ENCODE measurements around the gene GALNT18.

Gene GALNT18

DNA sequence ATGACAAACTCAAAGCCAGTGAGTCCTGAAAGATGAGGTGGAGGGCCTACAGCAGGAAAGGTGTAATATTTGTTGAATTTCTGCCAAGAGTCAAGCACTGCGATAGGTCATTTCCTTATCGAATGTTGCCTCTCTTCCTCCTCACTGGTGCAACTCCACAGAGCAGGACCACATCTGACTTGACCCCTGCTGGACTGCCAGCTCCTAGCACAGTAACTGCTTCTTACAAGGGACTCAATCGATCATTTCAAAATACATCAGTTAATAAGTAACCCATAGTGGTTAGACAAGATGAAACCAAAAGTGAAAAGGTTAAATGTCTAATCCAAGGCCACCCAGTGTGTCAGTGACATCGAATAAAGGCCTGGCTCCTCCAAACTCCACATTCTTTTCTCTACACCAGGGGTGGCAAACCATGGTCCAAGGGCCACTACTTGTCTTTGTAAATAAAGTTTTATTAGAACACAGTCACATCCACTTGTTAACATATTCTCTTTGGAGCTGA, 170.3 kb downstream of the GALNT18 start:
- no peak overlapping the region for H3K27ac ChIP-seq (ENCODE audit: low read length)
- no peaks in the 10 kb centered on the region for H3K9me3 ChIP-seq (replicated peaks; ENCODE audit: insufficient read depth, low read length)
- H3K79me2 ChIP-seq (ENCODE audit: low read length), result no peaks in the 10 kb centered on the region
- TF ChIP-seq EZH2phosphoT487 (IDR thresholded peaks at IDR 0.05; ENCODE audit: low read length), result no peak
- no peak for TF ChIP-seq EZH2 (optimal IDR thresholded peaks at IDR 0.05; ENCODE audit: low read depth, low read length)
- TF ChIP-seq, protein P1, sequence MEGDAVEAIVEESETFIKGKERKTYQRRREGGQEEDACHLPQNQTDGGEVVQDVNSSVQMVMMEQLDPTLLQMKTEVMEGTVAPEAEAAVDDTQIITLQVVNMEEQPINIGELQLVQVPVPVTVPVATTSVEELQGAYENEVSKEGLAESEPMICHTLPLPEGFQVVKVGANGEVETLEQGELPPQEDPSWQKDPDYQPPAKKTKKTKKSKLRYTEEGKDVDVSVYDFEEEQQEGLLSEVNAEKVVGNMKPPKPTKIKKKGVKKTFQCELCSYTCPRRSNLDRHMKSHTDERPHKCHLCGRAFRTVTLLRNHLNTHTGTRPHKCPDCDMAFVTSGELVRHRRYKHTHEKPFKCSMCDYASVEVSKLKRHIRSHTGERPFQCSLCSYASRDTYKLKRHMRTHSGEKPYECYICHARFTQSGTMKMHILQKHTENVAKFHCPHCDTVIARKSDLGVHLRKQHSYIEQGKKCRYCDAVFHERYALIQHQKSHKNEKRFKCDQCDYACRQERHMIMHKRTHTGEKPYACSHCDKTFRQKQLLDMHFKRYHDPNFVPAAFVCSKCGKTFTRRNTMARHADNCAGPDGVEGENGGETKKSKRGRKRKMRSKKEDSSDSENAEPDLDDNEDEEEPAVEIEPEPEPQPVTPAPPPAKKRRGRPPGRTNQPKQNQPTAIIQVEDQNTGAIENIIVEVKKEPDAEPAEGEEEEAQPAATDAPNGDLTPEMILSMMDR (IDR thresholded peaks at IDR 0.05; ENCODE audit: low read length), result no peak
- no peaks in the 10 kb centered on the region for H3K36me3 ChIP-seq (replicated peaks; ENCODE audit: insufficient read depth, low read length)
- H3K9me2 ChIP-seq (replicated peaks; ENCODE audit: insufficient read depth, low read length), result no peaks in the 10 kb centered on the region
- H3K9ac ChIP-seq (ENCODE audit: low read length), result no peak overlapping the region
- no peaks in the 10 kb centered on the region for H3K4me1 ChIP-seq (ENCODE audit: low read length)
- no peaks in the 10 kb centered on the region for H4K20me1 ChIP-seq (ENCODE audit: insufficient read depth, low read length)
- no peaks in the 10 kb centered on the region for H3F3A ChIP-seq (ENCODE audit: insufficient read depth, low read length)
- H3K27me3 ChIP-seq (replicated peaks; ENCODE audit: insufficient read depth, low read length), result no peaks in the 10 kb centered on the region
- no peak overlapping the region for H3K4me2 ChIP-seq (ENCODE audit: low read depth, low read length)
- DNase-seq, result no peak
- no peak overlapping the region for H3K4me3 ChIP-seq (ENCODE audit: low read length)
- no peak overlapping the region for H2AFZ ChIP-seq (ENCODE audit: low read length)

DNA sequence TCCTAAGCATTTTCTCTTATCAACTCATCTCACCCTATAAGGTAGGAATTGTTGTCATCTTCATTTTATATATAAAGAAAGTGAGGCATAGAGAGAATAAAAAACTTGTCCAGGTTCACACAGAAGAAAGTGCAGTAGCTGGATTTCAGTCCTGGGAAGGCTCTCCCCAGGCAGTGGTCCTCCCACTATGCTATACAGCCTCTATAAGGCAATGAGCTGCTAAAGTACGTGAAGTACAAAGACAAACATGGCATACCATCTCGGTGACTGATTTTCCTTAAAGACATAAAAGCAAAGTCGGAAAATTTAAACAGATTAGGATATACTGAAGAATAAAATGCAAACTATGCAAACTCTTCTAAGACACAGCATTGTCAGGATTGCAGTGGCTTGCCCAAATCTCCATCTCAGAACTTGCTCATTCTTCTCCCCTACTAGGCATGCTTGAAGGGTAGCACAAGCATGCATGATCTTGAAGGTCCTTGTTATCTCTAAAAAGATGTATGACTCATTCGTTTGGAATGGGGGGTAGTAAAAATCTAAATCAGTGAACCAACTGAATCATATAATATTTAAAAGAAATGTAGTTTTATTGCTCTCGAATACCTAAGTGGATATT, 171.0 kb downstream of the GALNT18 start:
- H3K9me2 ChIP-seq (replicated peaks; ENCODE audit: insufficient read depth, low read length), result no peaks in the 10 kb centered on the region
- no peaks in the 10 kb centered on the region for H3K27me3 ChIP-seq (replicated peaks; ENCODE audit: insufficient read depth, low read length)
- TF ChIP-seq, protein P1 (IDR thresholded peaks at IDR 0.05; ENCODE audit: low read length), result no peak
- TF ChIP-seq EZH2 (optimal IDR thresholded peaks at IDR 0.05; ENCODE audit: low read depth, low read length) (no peak), EZH2phosphoT487 (IDR thresholded peaks at IDR 0.05; ENCODE audit: low read length) (no peak)
- no peaks in the 10 kb centered on the region for H3K9me3 ChIP-seq (replicated peaks; ENCODE audit: insufficient read depth, low read length)
- H3K9ac ChIP-seq (ENCODE audit: low read length), result no peak overlapping the region
- H4K20me1 ChIP-seq (ENCODE audit: insufficient read depth, low read length), result no peaks in the 10 kb centered on the region
- no peak for DNase-seq
- no peaks in the 10 kb centered on the region for H3K4me1 ChIP-seq (ENCODE audit: low read length)
- no peak overlapping the region for H3K27ac ChIP-seq (ENCODE audit: low read length)
- no peaks in the 10 kb centered on the region for H3F3A ChIP-seq (ENCODE audit: insufficient read depth, low read length)
- no peak overlapping the region for H3K4me3 ChIP-seq (ENCODE audit: low read length)
- H3K36me3 ChIP-seq (replicated peaks; ENCODE audit: insufficient read depth, low read length), result no peaks in the 10 kb centered on the region
- H2AFZ ChIP-seq (ENCODE audit: low read length), result no peak overlapping the region
- H3K4me2 ChIP-seq (ENCODE audit: low read depth, low read length), result no peak overlapping the region
- no peaks in the 10 kb centered on the region for H3K79me2 ChIP-seq (ENCODE audit: low read length)

DNA sequence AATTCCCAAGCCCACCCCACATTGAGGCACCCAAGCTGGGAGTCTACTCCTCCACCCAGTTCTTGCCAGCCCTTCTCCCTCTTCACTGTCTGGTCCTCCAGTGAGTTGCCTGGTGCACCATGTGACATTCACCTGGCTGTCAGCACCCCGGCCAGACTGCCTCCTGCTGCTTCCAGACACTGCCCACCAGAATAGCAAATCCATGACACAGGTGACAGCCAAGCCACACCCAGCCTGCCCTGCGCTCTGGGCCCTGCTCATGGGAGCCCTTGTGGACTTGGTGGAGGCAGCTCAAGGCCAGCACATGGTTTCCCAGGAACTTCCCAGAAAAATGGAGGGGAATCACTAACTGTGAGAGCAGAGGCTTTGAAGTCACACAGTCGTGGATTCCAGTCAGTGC, 172.5 kb downstream of the GALNT18 start:
- Histone ChIP-seq H4K20me1 (ENCODE audit: insufficient read depth, low read length) (no peaks in the 10 kb centered on the region), H3K4me2 (ENCODE audit: low read depth, low read length) (no peak overlapping the region), H3K27ac (ENCODE audit: low read length) (no peak overlapping the region), H3K9me3 (replicated peaks; ENCODE audit: insufficient read depth, low read length) (no peaks in the 10 kb centered on the region), H3K4me3 (ENCODE audit: low read length) (no peak overlapping the region), H3K9ac (ENCODE audit: low read length) (no peak overlapping the region), H3K27me3 (replicated peaks; ENCODE audit: insufficient read depth, low read length) (no peaks in the 10 kb centered on the region), H3K36me3 (replicated peaks; ENCODE audit: insufficient read depth, low read length) (no peaks in the 10 kb centered on the region), H3K9me2 (replicated peaks; ENCODE audit: insufficient read depth, low read length) (no peaks in the 10 kb centered on the region), H2AFZ (ENCODE audit: low read length) (no peak overlapping the region), H3K79me2 (ENCODE audit: low read length) (no peaks in the 10 kb centered on the region), H3K4me1 (ENCODE audit: low read length) (no peaks in the 10 kb centered on the region), H3F3A (ENCODE audit: insufficient read depth, low read length) (no peaks in the 10 kb centered on the region)
- TF ChIP-seq EZH2 (optimal IDR thresholded peaks at IDR 0.05; ENCODE audit: low read depth, low read length) (no peak), EZH2phosphoT487 (IDR thresholded peaks at IDR 0.05; ENCODE audit: low read length) (no peak)
- TF ChIP-seq, protein P1 (IDR thresholded peaks at IDR 0.05; ENCODE audit: low read length), result no peak
- DNase-seq, result no peak
